Measurements from ENCODE around the gene HOPX.
"Not testable (repeated sequence)": the region's sequence is repeated elsewhere in the genome, so short reads cannot be mapped to it uniquely, and the experiment has no call there.

Gene HOPX

DNA sequence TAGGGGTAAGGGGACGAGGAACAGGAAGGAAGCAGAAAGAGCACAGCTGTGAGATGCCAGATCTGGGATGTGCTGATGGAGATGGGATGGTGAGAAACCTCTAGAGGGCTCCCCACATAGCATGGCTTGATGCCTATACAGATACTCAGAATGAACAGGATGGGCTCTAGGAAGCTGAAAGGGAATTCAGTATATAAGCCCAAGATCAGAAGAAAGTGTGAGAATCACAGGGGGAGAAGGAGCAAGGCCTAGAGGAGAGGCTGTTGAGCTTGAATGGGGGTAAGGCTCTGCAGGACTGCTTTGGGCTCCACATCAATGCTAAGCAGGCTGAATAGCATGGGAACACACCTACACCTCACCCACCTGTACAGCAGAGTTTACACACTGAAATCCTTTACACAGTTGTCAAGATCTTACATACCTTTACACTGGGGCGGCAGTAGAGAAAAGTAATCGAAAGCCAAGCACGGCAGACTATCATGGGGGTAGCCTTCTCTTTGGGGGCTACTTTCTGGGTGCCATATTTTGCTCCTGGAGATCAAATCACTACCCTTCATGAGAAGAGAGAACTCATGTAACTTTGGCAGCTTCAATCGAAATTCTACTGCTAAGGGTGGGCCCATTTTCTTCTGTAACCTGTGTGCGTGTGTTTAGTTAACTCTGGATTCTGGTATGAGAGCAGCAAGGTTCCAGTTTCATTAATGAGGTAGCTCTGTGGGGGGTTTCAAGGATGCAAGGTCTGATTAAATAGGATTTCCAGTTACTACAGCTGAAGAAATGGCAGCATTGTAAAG lies 30.6 kb downstream of the HOPX start:
- H3K9ac ChIP-seq (ENCODE audit: low read length), result no peak overlapping the region
- H3K36me3 ChIP-seq (ENCODE audit: control insufficient read depth, insufficient read depth, low read length), result no peaks in the 10 kb centered on the region
- peaks cover 5% of the 10 kb centered on the region for H3K4me1 ChIP-seq (ENCODE audit: control insufficient read depth, insufficient read depth, low read length)
- H3K27me3 ChIP-seq (ENCODE audit: control insufficient read depth, insufficient read depth, low read length), result no peaks in the 10 kb centered on the region
- H3K27ac ChIP-seq (ENCODE audit: low read depth, low read length), result no peak overlapping the region
- no peak overlapping the region for H3K4me3 ChIP-seq (ENCODE audit: low read length)

DNA sequence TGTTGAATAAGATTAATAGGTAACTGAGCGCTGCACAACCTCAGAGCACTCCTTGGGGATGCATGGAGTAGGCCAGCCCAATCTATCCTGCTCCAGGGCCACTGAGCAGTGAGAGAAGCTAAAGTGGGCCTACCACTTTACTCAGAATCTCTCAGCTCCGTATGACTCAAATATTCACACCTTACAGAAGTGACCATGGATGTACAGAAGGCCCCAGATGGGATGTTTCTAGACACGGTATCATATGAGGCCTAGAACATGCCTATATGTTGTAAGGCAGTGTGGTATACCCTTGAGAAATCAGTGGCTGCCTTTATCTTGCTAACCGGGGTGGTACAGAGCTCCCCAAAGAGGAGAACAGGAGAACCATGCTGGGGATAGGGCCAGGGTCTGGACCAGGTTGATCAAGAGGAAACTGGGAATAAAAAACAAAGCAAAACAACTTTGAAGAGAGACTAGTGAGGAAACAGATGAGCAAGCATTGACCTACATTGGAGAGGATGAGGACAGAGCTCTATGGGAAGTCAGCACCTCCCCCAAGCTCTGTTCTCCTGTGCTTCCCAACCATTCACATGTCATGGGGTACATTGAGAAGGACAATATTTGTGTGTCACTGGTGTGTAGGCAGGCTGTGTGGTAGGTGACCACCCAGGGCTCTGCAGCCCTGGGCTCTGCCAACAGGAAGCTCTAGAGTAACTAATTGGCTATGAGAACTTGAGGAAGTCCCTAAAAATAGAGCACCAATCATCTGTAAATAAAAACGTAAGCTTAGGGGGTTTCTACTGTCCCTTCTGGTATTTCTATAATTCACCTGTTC lies 31.4 kb downstream of the HOPX start:
- Histone ChIP-seq H3K4me3 (ENCODE audit: low read length) (no peak overlapping the region), H3K9ac (ENCODE audit: low read length) (no peak overlapping the region), H3K27me3 (ENCODE audit: control insufficient read depth, insufficient read depth, low read length) (no peaks in the 10 kb centered on the region), H3K4me1 (ENCODE audit: control insufficient read depth, insufficient read depth, low read length) (peaks cover 5% of the 10 kb centered on the region), H3K36me3 (ENCODE audit: control insufficient read depth, insufficient read depth, low read length) (no peaks in the 10 kb centered on the region), H3K27ac (ENCODE audit: low read depth, low read length) (no peak overlapping the region)

DNA sequence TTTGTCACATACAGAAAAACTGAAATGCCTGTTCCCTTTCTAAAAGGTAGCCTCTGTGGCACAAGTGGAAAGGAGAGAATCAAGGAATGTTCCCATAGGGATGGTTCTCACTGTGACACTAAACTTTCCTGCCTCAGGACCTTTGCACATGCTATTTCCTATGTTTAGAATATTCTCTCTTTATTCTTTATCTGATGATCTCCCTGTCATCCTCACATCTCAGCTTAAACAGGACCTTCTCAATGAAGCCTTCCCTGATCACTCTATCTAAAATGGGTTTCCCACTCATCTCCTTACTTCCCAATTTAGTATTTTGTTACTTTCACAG lies 32.3 kb downstream of the HOPX start:
- H3K27me3 ChIP-seq (ENCODE audit: control insufficient read depth, insufficient read depth, low read length), result no peaks in the 10 kb centered on the region
- no peak overlapping the region for H3K9ac ChIP-seq (ENCODE audit: low read length)
- H3K27ac ChIP-seq (ENCODE audit: low read depth, low read length), result no peak overlapping the region
- no peaks in the 10 kb centered on the region for H3K36me3 ChIP-seq (ENCODE audit: control insufficient read depth, insufficient read depth, low read length)
- no peak overlapping the region for H3K4me3 ChIP-seq (ENCODE audit: low read length)
- H3K4me1 ChIP-seq (ENCODE audit: control insufficient read depth, insufficient read depth, low read length), result peaks cover 1% of the 10 kb centered on the region

DNA sequence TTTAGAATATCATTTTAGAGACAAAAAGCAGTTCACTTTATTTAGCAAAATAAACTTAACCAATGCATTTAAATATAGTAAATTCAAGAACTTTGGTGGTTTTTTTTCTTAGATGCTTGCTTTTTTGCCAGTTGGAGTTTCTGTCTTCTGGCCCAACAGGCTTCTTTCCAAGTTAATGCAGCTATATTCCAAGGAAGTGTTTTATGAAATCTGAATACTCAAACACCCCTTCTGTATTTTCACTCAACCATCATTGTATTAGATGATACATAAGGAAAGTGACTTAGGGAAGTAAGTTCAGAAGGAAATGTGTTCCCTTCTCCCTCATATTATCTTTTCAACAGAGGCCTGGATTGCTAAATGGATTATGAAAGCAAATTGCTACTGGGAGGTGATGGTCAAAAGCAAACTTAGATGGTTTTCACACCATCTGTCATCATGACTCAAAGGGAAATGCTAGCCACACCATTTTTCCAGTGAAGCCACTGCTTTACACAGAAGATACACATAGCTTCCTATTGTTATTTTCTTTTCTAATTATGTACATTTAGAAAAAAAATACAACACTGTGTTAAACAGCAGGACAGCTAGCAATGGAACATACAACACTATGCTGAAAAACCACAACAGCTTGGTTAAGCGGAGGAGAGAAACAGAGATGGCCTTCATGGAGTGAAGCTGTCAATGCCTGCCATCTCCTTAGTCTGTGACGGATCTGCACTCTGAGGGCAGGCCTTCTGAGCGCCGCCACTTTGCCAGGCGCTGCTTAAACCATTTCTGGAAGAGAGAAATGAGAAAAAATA lies 32.9 kb downstream of the HOPX start:
- Histone ChIP-seq H3K27me3 (ENCODE audit: control insufficient read depth, insufficient read depth, low read length) (no peaks in the 10 kb centered on the region), H3K4me1 (ENCODE audit: control insufficient read depth, insufficient read depth, low read length) (no peaks in the 10 kb centered on the region), H3K36me3 (ENCODE audit: control insufficient read depth, insufficient read depth, low read length) (no peaks in the 10 kb centered on the region), H3K9ac (ENCODE audit: low read length) (no peak overlapping the region), H3K27ac (ENCODE audit: low read depth, low read length) (no peak overlapping the region), H3K4me3 (ENCODE audit: low read length) (no peak overlapping the region)

DNA sequence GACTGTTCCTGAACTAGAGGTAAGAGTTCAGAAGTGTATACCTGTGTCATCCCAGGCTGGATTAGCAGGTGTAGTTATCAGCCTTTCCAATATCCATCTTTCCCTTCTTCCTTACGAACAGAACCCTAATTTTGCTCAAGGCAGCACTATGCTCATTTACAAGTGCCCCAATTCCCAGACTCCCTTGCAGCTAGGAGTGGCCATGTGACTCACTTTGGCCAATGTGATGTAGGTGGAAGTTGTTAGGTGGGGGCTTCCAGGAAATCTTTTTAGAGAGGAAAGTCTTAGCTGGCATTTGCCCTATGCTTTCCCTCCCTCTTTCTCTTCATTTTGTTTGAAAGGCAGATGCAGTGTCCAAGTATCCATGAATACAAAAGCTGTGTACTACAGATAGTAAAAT lies 34.8 kb downstream of the HOPX start:
- H3K36me3 ChIP-seq (ENCODE audit: control insufficient read depth, insufficient read depth, low read length), result no peaks in the 10 kb centered on the region
- H3K4me3 ChIP-seq (ENCODE audit: low read length), result no peak overlapping the region
- no peak overlapping the region for H3K27ac ChIP-seq (ENCODE audit: low read depth, low read length)
- H3K27me3 ChIP-seq (ENCODE audit: control insufficient read depth, insufficient read depth, low read length), result no peaks in the 10 kb centered on the region
- no peak overlapping the region for H3K9ac ChIP-seq (ENCODE audit: low read length)
- H3K4me1 ChIP-seq (ENCODE audit: control insufficient read depth, insufficient read depth, low read length), result peaks cover 3% of the 10 kb centered on the region

DNA sequence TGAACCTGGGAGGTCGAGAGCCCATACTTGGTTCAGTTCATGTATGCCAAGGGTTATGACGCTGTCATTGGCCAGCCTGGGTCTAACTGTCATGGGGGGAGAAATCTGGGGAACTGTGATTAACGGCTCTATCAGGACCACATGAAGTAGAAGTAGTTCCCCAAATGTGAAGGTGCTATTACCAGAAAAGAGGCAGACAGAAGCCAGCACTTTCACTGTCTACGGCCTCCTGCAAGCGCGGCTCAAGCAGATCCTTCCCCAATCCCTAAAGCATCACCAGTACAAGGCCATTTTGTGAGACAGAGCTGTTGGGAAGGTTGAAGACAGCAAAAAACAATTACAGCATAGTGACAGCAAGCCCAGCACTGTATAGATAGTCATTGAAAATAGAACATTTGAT lies 37.5 kb downstream of the HOPX start:
- Histone ChIP-seq H3K4me3 (ENCODE audit: low read length) (no peak overlapping the region), H3K27me3 (ENCODE audit: control insufficient read depth, insufficient read depth, low read length) (no peaks in the 10 kb centered on the region), H3K9ac (ENCODE audit: low read length) (no peak overlapping the region), H3K27ac (ENCODE audit: low read depth, low read length) (no peak overlapping the region), H3K36me3 (ENCODE audit: control insufficient read depth, insufficient read depth, low read length) (no peaks in the 10 kb centered on the region), H3K4me1 (ENCODE audit: control insufficient read depth, insufficient read depth, low read length) (peaks cover 11% of the 10 kb centered on the region)

DNA sequence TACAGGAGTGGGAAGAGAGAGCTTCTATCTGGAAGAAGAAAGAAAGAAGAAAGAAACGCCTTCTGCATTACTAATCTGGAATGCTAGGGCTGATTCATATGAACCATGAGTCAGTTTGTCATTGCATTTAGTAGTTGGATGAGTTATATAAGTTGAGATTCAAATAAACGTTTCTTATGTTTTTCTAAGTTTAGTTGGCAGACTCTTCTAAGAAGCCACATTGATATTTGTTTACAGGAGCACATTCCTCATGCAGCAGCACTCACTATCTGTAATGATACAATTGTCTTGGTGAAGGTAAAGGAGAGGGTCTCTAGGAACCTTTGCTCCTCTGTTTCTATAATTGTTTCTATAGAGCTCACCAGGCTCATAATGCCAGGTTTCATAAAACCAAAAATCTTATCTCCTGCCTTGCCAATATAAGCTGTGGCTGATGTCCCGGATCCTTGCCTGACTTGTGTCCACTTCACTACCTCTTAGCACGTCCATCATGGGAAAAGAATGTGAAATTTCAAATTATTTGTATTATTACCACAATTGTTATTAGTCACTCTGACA lies 39.5 kb downstream of the HOPX start:
- Histone ChIP-seq H3K4me1 (ENCODE audit: control insufficient read depth, insufficient read depth, low read length) (peaks cover 11% of the 10 kb centered on the region), H3K27me3 (ENCODE audit: control insufficient read depth, insufficient read depth, low read length) (no peaks in the 10 kb centered on the region), H3K36me3 (ENCODE audit: control insufficient read depth, insufficient read depth, low read length) (no peaks in the 10 kb centered on the region), H3K4me3 (ENCODE audit: low read length) (no peak overlapping the region), H3K27ac (ENCODE audit: low read depth, low read length) (peak overlapping the region; percentile 54), H3K9ac (ENCODE audit: low read length) (no peak overlapping the region)

DNA sequence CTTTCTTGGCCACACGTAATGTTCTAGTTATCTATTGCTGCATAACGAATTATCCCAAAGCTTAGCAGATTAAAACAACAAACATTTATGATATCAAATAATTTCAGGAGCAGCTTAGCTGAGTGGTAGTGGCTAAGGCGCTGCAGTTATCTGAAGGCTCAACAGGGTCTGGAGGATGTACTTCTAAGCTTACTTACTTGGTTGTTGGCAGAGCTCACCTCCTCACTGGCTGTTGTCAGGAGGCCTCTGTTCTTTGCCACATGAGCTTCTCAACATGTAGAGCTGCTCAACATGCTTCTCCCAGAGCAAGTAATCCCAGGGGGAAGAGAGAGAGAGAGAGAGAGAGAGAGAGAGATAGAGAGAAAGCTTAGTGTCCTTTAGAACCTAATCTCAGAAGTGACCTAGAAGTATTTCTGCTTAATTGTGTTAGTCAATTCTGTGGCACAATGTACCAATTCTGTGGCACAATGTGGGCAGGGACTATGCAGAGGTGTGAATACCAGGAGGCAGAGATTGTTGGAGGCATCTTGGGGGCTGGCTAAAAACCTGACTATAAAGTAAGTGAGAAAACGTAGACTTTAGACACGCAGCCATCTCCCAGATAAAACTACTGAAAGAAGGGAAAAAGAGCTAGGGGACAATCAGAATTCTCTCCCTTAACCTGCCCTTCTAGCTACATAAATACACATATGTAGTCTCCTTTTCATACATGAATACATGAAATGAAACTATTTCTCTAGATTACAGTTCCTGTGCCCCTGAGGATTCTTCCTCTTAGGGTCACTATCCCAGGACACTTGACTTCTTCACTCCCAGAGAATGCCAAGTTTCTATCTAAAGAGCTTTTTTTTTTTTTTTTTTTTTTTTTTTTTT lies 40.2 kb downstream of the HOPX start:
- Histone ChIP-seq H3K27ac (ENCODE audit: low read depth, low read length) (peak overlapping the region; percentile 69), H3K9ac (ENCODE audit: low read length) (no peak overlapping the region), H3K4me3 (ENCODE audit: low read length) (no peak overlapping the region), H3K27me3 (ENCODE audit: control insufficient read depth, insufficient read depth, low read length) (no peaks in the 10 kb centered on the region), H3K36me3 (ENCODE audit: control insufficient read depth, insufficient read depth, low read length) (no peaks in the 10 kb centered on the region), H3K4me1 (ENCODE audit: control insufficient read depth, insufficient read depth, low read length) (peaks cover 11% of the 10 kb centered on the region)

DNA sequence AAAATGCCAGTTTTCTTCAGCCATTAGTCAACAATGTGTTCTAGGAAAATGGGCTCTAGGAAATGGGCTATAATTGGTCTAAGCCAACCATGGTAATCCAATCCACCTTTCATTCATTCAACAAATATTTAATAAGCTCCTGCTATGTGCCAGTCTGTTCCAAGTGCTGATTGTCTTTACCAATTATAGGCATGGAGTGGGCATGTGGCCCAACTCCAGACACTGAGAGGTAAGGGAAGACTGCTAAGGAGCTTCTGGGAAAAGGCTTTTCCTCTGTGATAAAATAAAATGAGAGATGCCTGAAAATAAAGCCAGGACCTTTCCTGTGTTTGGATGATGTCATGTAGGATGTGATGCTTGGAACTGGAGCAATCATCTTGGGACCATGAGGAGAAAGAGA lies 43.3 kb downstream of the HOPX start:
- H3K9ac ChIP-seq (ENCODE audit: low read length), result no peak overlapping the region
- H3K4me1 ChIP-seq (ENCODE audit: control insufficient read depth, insufficient read depth, low read length), result peaks cover 11% of the 10 kb centered on the region
- no peak overlapping the region for H3K4me3 ChIP-seq (ENCODE audit: low read length)
- H3K27me3 ChIP-seq (ENCODE audit: control insufficient read depth, insufficient read depth, low read length), result no peaks in the 10 kb centered on the region
- no peak overlapping the region for H3K27ac ChIP-seq (ENCODE audit: low read depth, low read length)
- no peaks in the 10 kb centered on the region for H3K36me3 ChIP-seq (ENCODE audit: control insufficient read depth, insufficient read depth, low read length)

DNA sequence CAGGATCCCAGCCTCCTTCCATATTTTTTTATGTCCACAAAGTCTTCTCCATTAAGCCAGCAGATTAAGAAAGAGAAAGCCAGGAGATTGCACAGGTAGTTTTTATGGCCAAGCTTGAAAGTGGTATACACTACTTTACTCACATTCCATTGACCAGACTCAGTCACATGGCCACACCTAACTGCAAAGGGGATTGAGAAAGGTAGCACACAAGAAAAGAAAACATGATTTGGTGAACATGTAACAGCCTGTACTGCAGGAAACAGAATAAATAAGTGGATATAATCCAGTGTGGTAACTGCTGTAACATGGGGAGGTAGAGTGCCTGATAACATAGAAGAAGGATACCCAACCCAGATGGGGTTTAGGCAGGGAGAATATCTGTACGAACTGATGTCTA lies 43.9 kb downstream of the HOPX start:
- Histone ChIP-seq H3K4me1 (ENCODE audit: control insufficient read depth, insufficient read depth, low read length) (peaks cover 11% of the 10 kb centered on the region), H3K4me3 (ENCODE audit: low read length) (no peak overlapping the region), H3K36me3 (ENCODE audit: control insufficient read depth, insufficient read depth, low read length) (no peaks in the 10 kb centered on the region), H3K9ac (ENCODE audit: low read length) (no peak overlapping the region), H3K27me3 (ENCODE audit: control insufficient read depth, insufficient read depth, low read length) (no peaks in the 10 kb centered on the region), H3K27ac (ENCODE audit: low read depth, low read length) (no peak overlapping the region)

DNA sequence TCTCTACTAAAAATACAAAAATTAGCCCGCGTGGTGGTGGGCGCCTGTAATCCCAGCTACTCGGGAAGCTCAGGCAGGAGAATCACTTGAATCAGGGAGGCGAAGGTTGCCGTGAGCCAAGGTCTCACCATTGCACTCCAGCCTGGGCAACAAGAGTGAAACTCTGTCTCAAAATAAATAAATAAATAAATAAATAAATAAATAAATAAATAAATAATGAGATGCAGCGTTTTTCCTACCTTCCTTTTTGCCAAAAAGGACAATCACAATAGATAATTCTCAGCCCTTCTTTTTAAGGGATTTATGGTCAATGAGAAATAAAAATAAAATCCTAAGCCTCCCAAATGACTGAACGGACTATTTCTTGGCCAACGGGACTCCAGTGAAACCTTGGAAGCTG lies 46.1 kb downstream of the HOPX start:
- H3K4me1 ChIP-seq (ENCODE audit: control insufficient read depth, insufficient read depth, low read length); H3K27me3 ChIP-seq (ENCODE audit: control insufficient read depth, insufficient read depth, low read length); H3K4me3 ChIP-seq (ENCODE audit: low read length); H3K27ac ChIP-seq (ENCODE audit: low read depth, low read length); H3K9ac ChIP-seq (ENCODE audit: low read length); H3K36me3 ChIP-seq (ENCODE audit: control insufficient read depth, insufficient read depth, low read length): not testable (repeated sequence)
